GM23338 (cell line): ENCODE measurements around the gene SLC25A44. TPM values are rescaled to one million over a fixed set of nuclear protein-coding genes. Genes with fewer than 3 reads are reported as not detected.

Source experiments
- ATAC-seq: fragments of 200-7000 bp; cut with Tn5 transposase; 3 replicates; pipeline ENCODE4 v1.9.1; 2020
- DNase-seq: peaks from one replicate; pipeline ENCODE4 v3.0.0-alpha.2; 2015; ENCODE audit warnings: low spot score
- H2AFZ ChIP-seq: fragments of 200-600 bp; sonication (generic); 2 replicates; pipeline ENCODE4 v1.8.0; 2016; ENCODE audit warnings: antibody characterized with exemption, mild to moderate bottlenecking, moderate library complexity
- H3F3A ChIP-seq: fragments of 200-600 bp; sonication (generic); replicated peaks from 2 replicates; pipeline ENCODE4 v1.8.0; 2017; ENCODE audit warnings: antibody characterized with exemption, mixed run types, low read depth
- H3K27ac ChIP-seq: fragments of 200-600 bp; sonication (generic); 2 replicates; pipeline ENCODE4 v1.6.1; 2016; ENCODE audit warnings: low read depth
- H3K27me3 ChIP-seq: fragments of 200-600 bp; sonication (generic); 2 replicates; pipeline ENCODE4 v1.8.0; 2016; ENCODE audit warnings: mild to moderate bottlenecking, mixed run types, moderate library complexity; ENCODE audit not compliant: insufficient read depth
- H3K36me3 ChIP-seq: fragments of 200-600 bp; sonication (generic); 2 replicates; pipeline ENCODE4 v1.8.0; 2016; ENCODE audit warnings: mild to moderate bottlenecking; ENCODE audit not compliant: insufficient read depth
- H3K4me1 ChIP-seq: fragments of 200-600 bp; sonication (generic); 2 replicates; pipeline ENCODE4 v1.8.0; 2016; ENCODE audit warnings: mild to moderate bottlenecking, moderate library complexity; ENCODE audit not compliant: insufficient read depth
- H3K4me2 ChIP-seq: fragments of 200-600 bp; sonication (generic); 2 replicates; pipeline ENCODE4 v1.7.1; 2017; ENCODE audit warnings: mixed run types
- H3K4me3 ChIP-seq: fragments of 200-600 bp; sonication (generic); 2 replicates; pipeline ENCODE4 v1.6.1; 2016; ENCODE audit warnings: mixed run types
- H3K79me2 ChIP-seq: fragments of 200-600 bp; sonication (generic); replicated peaks from 2 replicates; pipeline ENCODE4 v1.8.0; 2017; ENCODE audit warnings: mild to moderate bottlenecking; ENCODE audit not compliant: insufficient read depth
- H3K9me2 ChIP-seq: fragments of 200-600 bp; sonication (generic); 2 replicates; pipeline ENCODE4 v1.8.0; 2017; ENCODE audit not compliant: insufficient read depth
- H4K20me1 ChIP-seq: fragments of 200-600 bp; sonication (generic); replicated peaks from 2 replicates; pipeline ENCODE4 v1.8.0; 2017; ENCODE audit warnings: mild to moderate bottlenecking; ENCODE audit not compliant: insufficient read depth
- H3K27ac Mint-ChIP-seq: 2 replicates; pipeline ENCODE4 v1.8.0; 2020; ENCODE audit warnings: inconsistent platforms, mild to moderate bottlenecking, moderate library complexity, mixed read lengths
- H3K27me3 Mint-ChIP-seq: 3 replicates; pipeline ENCODE4 v1.8.0; 2022; ENCODE audit warnings: low read depth, mild to moderate bottlenecking, moderate library complexity, mixed read lengths, inconsistent platforms; ENCODE audit not compliant: insufficient read depth, poor library complexity
- H3K36me3 Mint-ChIP-seq: 3 replicates; pipeline ENCODE4 v1.8.0; 2021; ENCODE audit warnings: low read depth, mild to moderate bottlenecking, inconsistent platforms, moderate library complexity, mixed read lengths
- H3K4me1 Mint-ChIP-seq: 3 replicates; pipeline ENCODE4 v1.8.0; 2020; ENCODE audit warnings: mild to moderate bottlenecking, inconsistent platforms, mixed read lengths
- H3K4me3 Mint-ChIP-seq: 3 replicates; pipeline ENCODE4 v1.8.0; 2021; ENCODE audit warnings: moderate library complexity, mild to moderate bottlenecking, inconsistent platforms, mixed read lengths
- H3K9me3 Mint-ChIP-seq: 3 replicates; pipeline ENCODE4 v1.8.0; 2020; ENCODE audit warnings: moderate library complexity, mild to moderate bottlenecking, inconsistent platforms, mixed read lengths
- CREB1 ChIP-seq: fragments of 250-450 bp; sonication (Bioruptor Pico); IDR thresholded peaks from 2 replicates; pipeline ENCODE4 v1.5.0; 2020; ENCODE audit warnings: low read depth, mild to moderate bottlenecking, moderate library complexity
- ETS1 ChIP-seq: IDR thresholded peaks from 2 replicates; pipeline ENCODE4 v1.6.1; 2016; ENCODE audit warnings: antibody characterized with exemption
- EZH2 ChIP-seq: fragments of 200-600 bp; sonication (generic); IDR thresholded peaks from one replicate; pipeline ENCODE4 v1.8.0; 2017; ENCODE audit warnings: antibody characterized with exemption, mild to moderate bottlenecking, low read depth; ENCODE audit not compliant: unreplicated experiment
- EZH2phosphoT487 ChIP-seq: fragments of 200-600 bp; sonication (generic); IDR thresholded peaks from one replicate; pipeline ENCODE4 v1.8.1; 2018; ENCODE audit warnings: antibody characterized with exemption; ENCODE audit not compliant: unreplicated experiment
- JUNB ChIP-seq: IDR thresholded peaks from one replicate; pipeline ENCODE4 v1.6.1; 2016; ENCODE audit warnings: antibody characterized with exemption; ENCODE audit not compliant: unreplicated experiment
- NANOG ChIP-seq: IDR thresholded peaks from 2 replicates; pipeline ENCODE4 v1.6.1; 2016; ENCODE audit warnings: antibody characterized with exemption, borderline replicate concordance
- POLR2AphosphoS5 ChIP-seq: IDR thresholded peaks from 2 replicates; pipeline ENCODE4 v1.6.1; 2016; ENCODE audit warnings: antibody characterized with exemption, low read depth
- STAT1 ChIP-seq: IDR thresholded peaks from one replicate; pipeline ENCODE4 v1.6.1; 2016; ENCODE audit warnings: antibody characterized with exemption; ENCODE audit not compliant: unreplicated experiment
- ZNF114 ChIP-seq: fragments of 250-450 bp; sonication (Bioruptor Pico); IDR thresholded peaks from 2 replicates; pipeline ENCODE4 v1.5.0; 2020; ENCODE audit warnings: mild to moderate bottlenecking, moderate library complexity
- ZNF331 ChIP-seq: fragments of 250-450 bp; sonication (Bioruptor Pico); IDR thresholded peaks from 2 replicates; pipeline ENCODE4 v1.5.0; 2020; ENCODE audit warnings: low read depth, mild to moderate bottlenecking, moderate library complexity
- polyA plus RNA-seq: library from polyadenylated mRNA; unstranded; fragments of >200 nt; fragmentation: Nextera tagmentation; extraction: Ambion mirVana; gene quantifications from 2 replicates; pipeline ENCODE4 v1.2.1, GENCODE V29; 2016
- total RNA-seq: library from RNA; depleted of rRNA; stranded (reverse); fragments of >200 nt; shearing (Covaris generic); gene quantifications from 2 replicates; pipeline ENCODE4 v1.2.3, GENCODE V29; 2014
- TF ChIP-seq, protein P1 (sequence below), 2 experiments: fragments of 200-600 bp in 1 of 2; sonication (generic) in 1 of 2; conservative IDR thresholded peaks; 2 replicates each; pipeline versions ENCODE4 v1.5.1 to v1.6.1; 2016 to 2017; ENCODE audit warnings: antibody characterized with exemption in 2 of 2, low read depth in 2 of 2, mild to moderate bottlenecking in 2 of 2, moderate library complexity in 1 of 2
- TF ChIP-seq, protein P2 (sequence below): fragments of 250-450 bp; sonication (Bioruptor Pico); IDR thresholded peaks from 2 replicates; pipeline ENCODE4 v1.5.0; 2020; ENCODE audit warnings: mild to moderate bottlenecking, moderate library complexity
- TF ChIP-seq, protein P3 (sequence below): IDR thresholded peaks from one replicate; pipeline ENCODE4 v1.6.1; 2018; ENCODE audit warnings: antibody characterized with exemption; ENCODE audit not compliant: unreplicated experiment

Gene SLC25A44
- total and polyA plus RNA-seq, 2 experiments from 2014 or later = 7.0 to 25.1 TPM

DNA sequence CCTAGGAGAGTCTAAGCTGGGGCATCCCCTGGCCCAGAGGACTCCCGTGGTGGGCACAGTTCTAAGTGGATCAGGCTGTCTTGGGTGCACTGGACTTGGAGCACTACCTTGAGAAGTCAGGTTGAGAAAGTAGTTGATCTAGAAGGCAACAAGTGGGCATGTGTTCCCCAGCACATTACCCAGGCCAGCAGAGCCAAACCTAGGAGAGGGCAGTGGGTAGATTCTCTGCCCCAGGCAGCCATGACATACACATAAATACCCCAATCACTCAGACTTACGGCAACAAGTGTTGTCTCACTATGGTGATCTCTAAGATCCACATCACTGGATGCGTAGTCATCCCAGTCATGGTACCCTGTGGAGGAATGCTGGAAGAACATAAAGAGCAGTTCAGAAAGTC, 17.3 kb downstream of the SLC25A44 start:
- Histone ChIP-seq H3K27ac (peak overlapping the region; percentile 96), H3K9me2 (no peaks in the 10 kb centered on the region), H4K20me1 (0 out of 2 replicates have a peak, but pooled peaks cover 3% of the 10 kb centered on the region), H3K4me3 (no peak overlapping the region), H3K27me3 (no peaks in the 10 kb centered on the region), H3K79me2 (peaks cover 29% of the 10 kb centered on the region), H3K4me2 (no peak overlapping the region), H3F3A (peaks cover 11% of the 10 kb centered on the region; the same call in 1 of the 2 replicates), H3K4me1 (peaks cover 36% of the 10 kb centered on the region), H2AFZ (no peak overlapping the region), H3K36me3 (0 out of 2 replicates have a peak, but pooled peaks cover 5% of the 10 kb centered on the region)
- Mint-ChIP-seq H3K27ac (no peak overlapping the region), H3K4me1 (peaks cover 33% of the 10 kb centered on the region), H3K9me3 (no peaks in the 10 kb centered on the region), H3K36me3 (peaks cover 22% of the 10 kb centered on the region), H3K4me3 (no peak overlapping the region), H3K27me3 (peaks cover 11% of the 10 kb centered on the region)
- DNase-seq (no peak), ATAC-seq (no peak)
- TF ChIP-seq JUNB (no peak), ZNF331 (CRISPR knock-in tag) (no peak), ETS1 (no peak), NANOG (no peak), EZH2phosphoT487 (no peak), STAT1 (no peak), ZNF114 (CRISPR knock-in tag) (no peak), CREB1 (no peak), EZH2 (no peak), POLR2AphosphoS5 (no peak)
- TF ChIP-seq, protein P1, sequence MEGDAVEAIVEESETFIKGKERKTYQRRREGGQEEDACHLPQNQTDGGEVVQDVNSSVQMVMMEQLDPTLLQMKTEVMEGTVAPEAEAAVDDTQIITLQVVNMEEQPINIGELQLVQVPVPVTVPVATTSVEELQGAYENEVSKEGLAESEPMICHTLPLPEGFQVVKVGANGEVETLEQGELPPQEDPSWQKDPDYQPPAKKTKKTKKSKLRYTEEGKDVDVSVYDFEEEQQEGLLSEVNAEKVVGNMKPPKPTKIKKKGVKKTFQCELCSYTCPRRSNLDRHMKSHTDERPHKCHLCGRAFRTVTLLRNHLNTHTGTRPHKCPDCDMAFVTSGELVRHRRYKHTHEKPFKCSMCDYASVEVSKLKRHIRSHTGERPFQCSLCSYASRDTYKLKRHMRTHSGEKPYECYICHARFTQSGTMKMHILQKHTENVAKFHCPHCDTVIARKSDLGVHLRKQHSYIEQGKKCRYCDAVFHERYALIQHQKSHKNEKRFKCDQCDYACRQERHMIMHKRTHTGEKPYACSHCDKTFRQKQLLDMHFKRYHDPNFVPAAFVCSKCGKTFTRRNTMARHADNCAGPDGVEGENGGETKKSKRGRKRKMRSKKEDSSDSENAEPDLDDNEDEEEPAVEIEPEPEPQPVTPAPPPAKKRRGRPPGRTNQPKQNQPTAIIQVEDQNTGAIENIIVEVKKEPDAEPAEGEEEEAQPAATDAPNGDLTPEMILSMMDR (conservative IDR thresholded peaks at IDR 0.05; ENCODE audit: low read depth in 2 of 2) = no peak
- TF ChIP-seq, protein P2, sequence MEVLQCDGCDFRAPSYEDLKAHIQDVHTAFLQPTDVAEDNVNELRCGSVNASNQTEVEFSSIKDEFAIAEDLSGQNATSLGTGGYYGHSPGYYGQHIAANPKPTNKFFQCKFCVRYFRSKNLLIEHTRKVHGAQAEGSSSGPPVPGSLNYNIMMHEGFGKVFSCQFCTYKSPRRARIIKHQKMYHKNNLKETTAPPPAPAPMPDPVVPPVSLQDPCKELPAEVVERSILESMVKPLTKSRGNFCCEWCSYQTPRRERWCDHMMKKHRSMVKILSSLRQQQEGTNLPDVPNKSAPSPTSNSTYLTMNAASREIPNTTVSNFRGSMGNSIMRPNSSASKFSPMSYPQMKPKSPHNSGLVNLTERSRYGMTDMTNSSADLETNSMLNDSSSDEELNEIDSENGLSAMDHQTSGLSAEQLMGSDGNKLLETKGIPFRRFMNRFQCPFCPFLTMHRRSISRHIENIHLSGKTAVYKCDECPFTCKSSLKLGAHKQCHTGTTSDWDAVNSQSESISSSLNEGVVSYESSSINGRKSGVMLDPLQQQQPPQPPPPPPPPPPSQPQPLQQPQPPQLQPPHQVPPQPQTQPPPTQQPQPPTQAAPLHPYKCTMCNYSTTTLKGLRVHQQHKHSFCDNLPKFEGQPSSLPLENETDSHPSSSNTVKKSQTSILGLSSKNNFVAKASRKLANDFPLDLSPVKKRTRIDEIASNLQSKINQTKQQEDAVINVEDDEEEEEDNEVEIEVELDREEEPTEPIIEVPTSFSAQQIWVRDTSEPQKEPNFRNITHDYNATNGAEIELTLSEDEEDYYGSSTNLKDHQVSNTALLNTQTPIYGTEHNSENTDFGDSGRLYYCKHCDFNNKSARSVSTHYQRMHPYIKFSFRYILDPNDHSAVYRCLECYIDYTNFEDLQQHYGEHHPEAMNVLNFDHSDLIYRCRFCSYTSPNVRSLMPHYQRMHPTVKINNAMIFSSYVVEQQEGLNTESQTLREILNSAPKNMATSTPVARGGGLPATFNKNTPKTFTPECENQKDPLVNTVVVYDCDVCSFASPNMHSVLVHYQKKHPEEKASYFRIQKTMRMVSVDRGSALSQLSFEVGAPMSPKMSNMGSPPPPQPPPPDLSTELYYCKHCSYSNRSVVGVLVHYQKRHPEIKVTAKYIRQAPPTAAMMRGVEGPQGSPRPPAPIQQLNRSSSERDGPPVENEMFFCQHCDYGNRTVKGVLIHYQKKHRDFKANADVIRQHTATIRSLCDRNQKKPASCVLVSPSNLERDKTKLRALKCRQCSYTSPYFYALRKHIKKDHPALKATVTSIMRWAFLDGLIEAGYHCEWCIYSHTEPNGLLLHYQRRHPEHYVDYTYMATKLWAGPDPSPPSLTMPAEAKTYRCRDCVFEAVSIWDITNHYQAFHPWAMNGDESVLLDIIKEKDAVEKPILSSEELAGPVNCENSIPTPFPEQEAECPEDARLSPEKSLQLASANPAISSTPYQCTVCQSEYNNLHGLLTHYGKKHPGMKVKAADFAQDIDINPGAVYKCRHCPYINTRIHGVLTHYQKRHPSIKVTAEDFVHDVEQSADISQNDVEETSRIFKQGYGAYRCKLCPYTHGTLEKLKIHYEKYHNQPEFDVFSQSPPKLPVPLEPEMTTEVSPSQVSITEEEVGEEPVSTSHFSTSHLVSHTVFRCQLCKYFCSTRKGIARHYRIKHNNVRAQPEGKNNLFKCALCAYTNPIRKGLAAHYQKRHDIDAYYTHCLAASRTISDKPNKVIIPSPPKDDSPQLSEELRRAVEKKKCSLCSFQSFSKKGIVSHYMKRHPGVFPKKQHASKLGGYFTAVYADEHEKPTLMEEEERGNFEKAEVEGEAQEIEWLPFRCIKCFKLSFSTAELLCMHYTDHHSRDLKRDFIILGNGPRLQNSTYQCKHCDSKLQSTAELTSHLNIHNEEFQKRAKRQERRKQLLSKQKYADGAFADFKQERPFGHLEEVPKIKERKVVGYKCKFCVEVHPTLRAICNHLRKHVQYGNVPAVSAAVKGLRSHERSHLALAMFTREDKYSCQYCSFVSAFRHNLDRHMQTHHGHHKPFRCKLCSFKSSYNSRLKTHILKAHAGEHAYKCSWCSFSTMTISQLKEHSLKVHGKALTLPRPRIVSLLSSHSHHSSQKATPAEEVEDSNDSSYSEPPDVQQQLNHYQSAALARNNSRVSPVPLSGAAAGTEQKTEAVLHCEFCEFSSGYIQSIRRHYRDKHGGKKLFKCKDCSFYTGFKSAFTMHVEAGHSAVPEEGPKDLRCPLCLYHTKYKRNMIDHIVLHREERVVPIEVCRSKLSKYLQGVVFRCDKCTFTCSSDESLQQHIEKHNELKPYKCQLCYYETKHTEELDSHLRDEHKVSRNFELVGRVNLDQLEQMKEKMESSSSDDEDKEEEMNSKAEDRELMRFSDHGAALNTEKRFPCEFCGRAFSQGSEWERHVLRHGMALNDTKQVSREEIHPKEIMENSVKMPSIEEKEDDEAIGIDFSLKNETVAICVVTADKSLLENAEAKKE (CRISPR knock-in tag) = no peak
- TF ChIP-seq, protein P3, sequence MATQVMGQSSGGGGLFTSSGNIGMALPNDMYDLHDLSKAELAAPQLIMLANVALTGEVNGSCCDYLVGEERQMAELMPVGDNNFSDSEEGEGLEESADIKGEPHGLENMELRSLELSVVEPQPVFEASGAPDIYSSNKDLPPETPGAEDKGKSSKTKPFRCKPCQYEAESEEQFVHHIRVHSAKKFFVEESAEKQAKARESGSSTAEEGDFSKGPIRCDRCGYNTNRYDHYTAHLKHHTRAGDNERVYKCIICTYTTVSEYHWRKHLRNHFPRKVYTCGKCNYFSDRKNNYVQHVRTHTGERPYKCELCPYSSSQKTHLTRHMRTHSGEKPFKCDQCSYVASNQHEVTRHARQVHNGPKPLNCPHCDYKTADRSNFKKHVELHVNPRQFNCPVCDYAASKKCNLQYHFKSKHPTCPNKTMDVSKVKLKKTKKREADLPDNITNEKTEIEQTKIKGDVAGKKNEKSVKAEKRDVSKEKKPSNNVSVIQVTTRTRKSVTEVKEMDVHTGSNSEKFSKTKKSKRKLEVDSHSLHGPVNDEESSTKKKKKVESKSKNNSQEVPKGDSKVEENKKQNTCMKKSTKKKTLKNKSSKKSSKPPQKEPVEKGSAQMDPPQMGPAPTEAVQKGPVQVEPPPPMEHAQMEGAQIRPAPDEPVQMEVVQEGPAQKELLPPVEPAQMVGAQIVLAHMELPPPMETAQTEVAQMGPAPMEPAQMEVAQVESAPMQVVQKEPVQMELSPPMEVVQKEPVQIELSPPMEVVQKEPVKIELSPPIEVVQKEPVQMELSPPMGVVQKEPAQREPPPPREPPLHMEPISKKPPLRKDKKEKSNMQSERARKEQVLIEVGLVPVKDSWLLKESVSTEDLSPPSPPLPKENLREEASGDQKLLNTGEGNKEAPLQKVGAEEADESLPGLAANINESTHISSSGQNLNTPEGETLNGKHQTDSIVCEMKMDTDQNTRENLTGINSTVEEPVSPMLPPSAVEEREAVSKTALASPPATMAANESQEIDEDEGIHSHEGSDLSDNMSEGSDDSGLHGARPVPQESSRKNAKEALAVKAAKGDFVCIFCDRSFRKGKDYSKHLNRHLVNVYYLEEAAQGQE = no peak
